K562 (cell line): Measurements from ENCODE around the gene HNMT. TPM values are rescaled to one million over a fixed set of nuclear protein-coding genes. Genes with fewer than 3 reads are reported as not detected.

Experiments
- ATF7 ChIP-seq: fragments of 450-650 bp; IDR thresholded peaks from 2 replicates; pipeline ENCODE4 v1.7.1; 2014; ENCODE audit warnings: mild to moderate bottlenecking, moderate library complexity
- CBFA2T2 ChIP-seq: fragments of 450-650 bp; conservative IDR thresholded peaks from 2 replicates; pipeline ENCODE4 v1.6.1; 2017; ENCODE audit warnings: mild to moderate bottlenecking
- CBFB ChIP-seq: sonication (generic); formaldehyde crosslinking; IDR thresholded peaks from 2 replicates; pipeline ENCODE4 v1.4.0; 2020; ENCODE audit warnings: mild to moderate bottlenecking, missing genetic modification reagents
- CREB3L1 ChIP-seq: fragments of 450-650 bp; IDR thresholded peaks from 2 replicates; pipeline ENCODE4 v1.6.1; 2014; ENCODE audit warnings: low read depth, mild to moderate bottlenecking, moderate library complexity, borderline replicate concordance
- ETV5 ChIP-seq: sonication (generic); formaldehyde crosslinking; IDR thresholded peaks from 2 replicates; pipeline ENCODE4 v1.4.0; 2020; ENCODE audit warnings: low read depth, mild to moderate bottlenecking, missing genetic modification reagents
- FOXK1 ChIP-seq: sonication (generic); formaldehyde crosslinking; IDR thresholded peaks from 2 replicates; pipeline ENCODE4 v1.8.0; 2022; ENCODE audit warnings: missing genetic modification reagents, mild to moderate bottlenecking, borderline replicate concordance
- GMEB1 ChIP-seq: fragments of 250-450 bp; sonication (Bioruptor Pico); IDR thresholded peaks from 2 replicates; pipeline ENCODE4 v1.4.0; 2020; ENCODE audit warnings: mild to moderate bottlenecking
- HDAC6 ChIP-seq: IDR thresholded peaks from 2 replicates; pipeline ENCODE4 v1.6.1; 2012; ENCODE audit warnings: low read depth, mild to moderate bottlenecking, control low read depth, inconsistent platforms, low read length, moderate library complexity
- IRF9 ChIP-seq: fragments of 450-650 bp; IDR thresholded peaks from 2 replicates; pipeline ENCODE4 v1.6.1; 2016; ENCODE audit warnings: missing biosample characterization, missing genetic modification characterization
- LEF1 ChIP-seq: fragments of 450-650 bp; IDR thresholded peaks from 2 replicates; pipeline ENCODE4 v1.6.1; 2016; ENCODE audit warnings: mild to moderate bottlenecking
- NCOA1 ChIP-seq: fragments of 450-650 bp; IDR thresholded peaks from 2 replicates; pipeline ENCODE4 v1.6.1; 2016; ENCODE audit warnings: low read depth
- NCOR1 ChIP-seq: fragments of 450-650 bp; IDR thresholded peaks from 2 replicates; pipeline ENCODE4 v1.6.1; 2016; ENCODE audit warnings: mild to moderate bottlenecking, moderate library complexity
- NFRKB ChIP-seq: fragments of 450-650 bp; IDR thresholded peaks from 2 replicates; pipeline ENCODE4 v1.6.1; 2016; ENCODE audit warnings: low read depth
- POU5F1 ChIP-seq: fragments of 150-350 bp; IDR thresholded peaks from 2 replicates; pipeline ENCODE4 v1.6.1; 2014; ENCODE audit warnings: borderline replicate concordance, low read length, low read depth, mild to moderate bottlenecking; ENCODE audit not compliant: partially characterized antibody
- RBFOX2 ChIP-seq: fragments of 200-400 bp; formaldehyde crosslinking; IDR thresholded peaks from 2 replicates; pipeline ENCODE4 v1.6.1; 2017; ENCODE audit warnings: low read depth, mild to moderate bottlenecking, low read length, moderate library complexity
- RBM39 ChIP-seq: fragments of 200-400 bp; formaldehyde crosslinking; optimal IDR thresholded peaks from 2 replicates; pipeline ENCODE3; 2018; ENCODE audit warnings: low read depth, low read length
- SETDB1 ChIP-seq: IDR thresholded peaks from one replicate; pipeline ENCODE4 v1.6.1; 2012; ENCODE audit warnings: low read length, control low read depth, inconsistent platforms
- SMARCA5 ChIP-seq: fragments of 450-650 bp; IDR thresholded peaks from 2 replicates; pipeline ENCODE4 v1.6.1; 2016
- STAT5A ChIP-seq: IDR thresholded peaks from 2 replicates; pipeline ENCODE4 v1.6.1; 2012; ENCODE audit warnings: low read length, inconsistent platforms, borderline replicate concordance
- THAP7 ChIP-seq: fragments of 250-450 bp; sonication (Bioruptor Pico); IDR thresholded peaks from 2 replicates; pipeline ENCODE4 v1.5.0; 2021
- ZBTB34 ChIP-seq: fragments of 250-450 bp; sonication (Bioruptor Pico); IDR thresholded peaks from 2 replicates; pipeline ENCODE4 v1.8.0; 2021; ENCODE audit warnings: mild to moderate bottlenecking, moderate library complexity
- ZNF174 ChIP-seq: fragments of 250-450 bp; sonication (Bioruptor Pico); IDR thresholded peaks from 2 replicates; pipeline ENCODE4 v1.4.0; 2020; ENCODE audit warnings: mild to moderate bottlenecking
- ZNF175 ChIP-seq: fragments of 200-800 bp; sonication (Bioruptor generic); IDR thresholded peaks from 2 replicates; pipeline ENCODE4 v1.6.1; 2016; ENCODE audit warnings: low read depth, mild to moderate bottlenecking, missing genetic modification characterization, missing compliant biosample characterization
- ZNF316 ChIP-seq: fragments of 450-650 bp; IDR thresholded peaks from 2 replicates; pipeline ENCODE4 v1.6.1; 2016
- ZNF347 ChIP-seq: fragments of 450-650 bp; formaldehyde crosslinking; IDR thresholded peaks from 2 replicates; pipeline ENCODE4 v1.4.0; 2020; ENCODE audit warnings: low read depth, mild to moderate bottlenecking, moderate library complexity
- polyA plus RNA-seq, 8 experiments: library from polyadenylated mRNA; depleted of rRNA in 4 of 8; stranded (reverse) in 5 of 8; unstranded in 3 of 8; fragments of >200 nt; fragmentation: Nextera tagmentation in 2 of 8; fragmentation: Illumina TruSeq in 1 of 8; extraction: Ambion mirVana in 2 of 8; extraction: Trizol in 1 of 8; gene quantifications; 2 replicates each; pipeline versions ENCODE4 v1.2.1 to v1.2.3, GENCODE V29; 2011 to 2014; ENCODE audit warnings: inconsistent platforms in 1 of 8, missing spikeins in 1 of 8
- total RNA-seq, 7 experiments: library from RNA; depleted of rRNA in 6 of 7; stranded (reverse); fragments of >200 nt in 6 of 7; fragmentation: Illumina TruSeq in 2 of 7; extraction: Trizol in 2 of 7; gene quantifications; 2 replicates each; pipeline versions ENCODE4 v1.2.1 to v1.2.3, GENCODE V29; 2011 to 2021; ENCODE audit warnings: low replicate concordance in 1 of 7

The HNMT gene
- total and polyA plus RNA-seq, 9 of the 15 experiments (the other 6 are each of a cell fraction or from before 2014, with no cell fraction given) = 3.1 to 10.9 (median 5.3) TPM

- TF ChIP-seq FOXK1 (CRISPR knock-in tag) = no peak
- no peak for TF ChIP-seq NFRKB
- no peak for TF ChIP-seq GMEB1 (CRISPR knock-in tag)
- no peak for TF ChIP-seq CREB3L1
- TF ChIP-seq NCOA1 = peak; percentile 56; the same call in 1 of the 2 replicates
- TF ChIP-seq SMARCA5 = no peak
- TF ChIP-seq CBFA2T2 = peak; percentile 83
- peak; percentile 65 for TF ChIP-seq LEF1
- TF ChIP-seq ATF7 = no peak
- peak; percentile 48; the same call in 1 of the 2 replicates for TF ChIP-seq ZNF316
- no peak for TF ChIP-seq SETDB1
- TF ChIP-seq ETV5 = no peak
- no peak for TF ChIP-seq THAP7 (CRISPR knock-in tag)
- peak; percentile 79 for TF ChIP-seq STAT5A
- no peak for TF ChIP-seq ZNF175 (CRISPR knock-in tag)
- TF ChIP-seq ZNF174 (CRISPR knock-in tag) = no peak
- TF ChIP-seq ZNF347 (CRISPR knock-in tag) = no peak
- no peak for TF ChIP-seq RBFOX2
- TF ChIP-seq ZBTB34 (CRISPR knock-in tag) = no peak
- no peak for TF ChIP-seq RBM39
- TF ChIP-seq CBFB (CRISPR knock-in tag) = no peak
- no peak for TF ChIP-seq POU5F1
- peak; percentile 82 for TF ChIP-seq NCOR1
- no peak for TF ChIP-seq IRF9 (tag)
- TF ChIP-seq HDAC6 = no peak
Observed at GRCh38 chr2:138018866-138019688, 54.8 kb downstream of the HNMT start (continued).
